Activated T-cell treated with anti-CD3 and anti-CD28 coated beads, Interleukin-2, amount 50 U/mL, for 72 hours (primary cell): ENCODE data around the gene FERMT3. TPM values are rescaled to one million over a fixed set of nuclear protein-coding genes. Genes with fewer than 3 reads are reported as not detected.
"Not testable (repeated sequence)": the region's sequence is repeated elsewhere in the genome, so short reads cannot be mapped to it uniquely, and the experiment has no call there.

ENCODE experiments used
- ATAC-seq, 2 donors: fragments of 150-1000 bp; cut with Tn5 transposase; replicated peaks in 1 of 2; 2 replicates each; pipeline ENCODE4 v1.10.0; 2021; ENCODE audit warnings: moderate library complexity in 2 of 2, mild to moderate bottlenecking in 1 of 2
- DNase-seq, 2 donors: peaks; one replicate each; pipeline ENCODE4 v3.0.0; 2021 to 2022; ENCODE audit warnings: mixed read lengths in 1 of 2
- H3K27ac Mint-ChIP-seq: one replicate; pipeline ENCODE4 v1.8.0; 2022; ENCODE audit warnings: mild to moderate bottlenecking, moderate library complexity, mixed read lengths
- H3K27me3 Mint-ChIP-seq: one replicate; pipeline ENCODE4 v1.8.0; 2022; ENCODE audit warnings: low read depth, mixed read lengths
- H3K36me3 Mint-ChIP-seq, 2 donors: one replicate each; pipeline ENCODE4 v1.8.0; 2022; ENCODE audit warnings: mixed read lengths in 2 of 2, mild to moderate bottlenecking in 1 of 2; ENCODE audit not compliant: insufficient read depth in 2 of 2
- H3K4me1 Mint-ChIP-seq: one replicate; pipeline ENCODE4 v1.8.0; 2022; ENCODE audit warnings: low read depth, mixed read lengths
- H3K4me3 Mint-ChIP-seq, 2 donors: one replicate each; pipeline ENCODE4 v1.8.0; 2022; ENCODE audit warnings: mild to moderate bottlenecking in 2 of 2, mixed read lengths in 2 of 2, moderate library complexity in 2 of 2
- H3K9me3 Mint-ChIP-seq, 2 donors: one replicate each; pipeline ENCODE4 v1.8.0; 2022; ENCODE audit warnings: mixed read lengths in 2 of 2
- total RNA-seq, 2 donors: library from RNA; stranded (reverse); gene quantifications; one replicate each; pipeline ENCODE4 v1.2.3, GENCODE V29; 2022

FERMT3 gene
- 100 to 1,000 TPM; 158 to 164 TPM for total RNA-seq

DNA sequence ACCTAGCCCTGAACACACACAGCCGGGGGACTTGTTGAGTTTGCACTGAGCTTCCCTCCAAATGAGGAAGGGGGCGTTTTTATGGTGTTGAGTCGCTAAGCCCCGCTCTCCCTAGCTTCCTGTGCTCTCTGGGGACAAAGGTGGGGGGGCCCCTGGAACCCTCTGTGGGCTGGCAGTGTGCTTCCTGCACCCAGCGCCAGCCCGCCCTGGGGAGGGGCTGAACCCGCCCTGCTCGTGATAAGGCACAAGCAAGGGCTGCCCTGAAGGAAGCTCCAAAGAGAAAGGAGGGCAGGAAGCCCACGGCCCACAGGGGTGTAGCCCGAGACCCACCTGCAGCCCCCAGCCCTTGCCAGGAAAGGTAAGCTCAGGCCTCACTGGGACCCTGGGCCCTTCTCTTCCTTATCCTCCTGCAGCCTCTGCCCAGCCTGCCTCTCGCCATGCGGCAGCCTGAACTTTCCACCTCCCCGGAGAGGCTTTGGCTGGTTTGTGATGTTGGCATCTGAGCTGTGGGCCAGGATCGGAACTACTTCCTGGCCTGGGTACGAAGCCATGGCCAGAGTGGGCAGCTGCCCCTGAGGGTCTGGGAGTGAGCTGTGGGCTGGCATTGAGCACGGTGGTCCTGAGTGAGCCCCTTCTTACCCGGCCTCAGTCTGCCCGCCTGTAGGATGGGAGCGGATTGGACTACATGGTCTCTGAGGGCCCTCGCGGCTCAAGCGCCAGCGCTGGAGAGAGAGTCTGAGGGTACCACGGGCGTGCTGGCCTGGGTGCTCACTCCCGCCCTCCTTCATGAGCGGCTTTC lies at the start of gene FERMT3:
Gene FERMT3 (plus strand): TSS at position 265 of the 799 bp plus-strand sequence. CDS start 644 bp downstream, outside the sequence.
- Mint-ChIP-seq H3K9me3 (no peaks in the 10 kb centered on the region), H3K36me3 (peaks cover 13 to 32% of the 10 kb centered on the region in 2 donors), H3K27ac (peak within 1 kb of the TSS; percentile 97), H3K27me3 (no peaks in the 10 kb centered on the region), H3K4me1 (peaks cover 56% of the 10 kb centered on the region), H3K4me3 (peak within 1 kb of the TSS; percentile 94 to 97)
- DNase-seq (peak; percentile 73 to 80), ATAC-seq (peak; percentile 36 to 52)

DNA sequence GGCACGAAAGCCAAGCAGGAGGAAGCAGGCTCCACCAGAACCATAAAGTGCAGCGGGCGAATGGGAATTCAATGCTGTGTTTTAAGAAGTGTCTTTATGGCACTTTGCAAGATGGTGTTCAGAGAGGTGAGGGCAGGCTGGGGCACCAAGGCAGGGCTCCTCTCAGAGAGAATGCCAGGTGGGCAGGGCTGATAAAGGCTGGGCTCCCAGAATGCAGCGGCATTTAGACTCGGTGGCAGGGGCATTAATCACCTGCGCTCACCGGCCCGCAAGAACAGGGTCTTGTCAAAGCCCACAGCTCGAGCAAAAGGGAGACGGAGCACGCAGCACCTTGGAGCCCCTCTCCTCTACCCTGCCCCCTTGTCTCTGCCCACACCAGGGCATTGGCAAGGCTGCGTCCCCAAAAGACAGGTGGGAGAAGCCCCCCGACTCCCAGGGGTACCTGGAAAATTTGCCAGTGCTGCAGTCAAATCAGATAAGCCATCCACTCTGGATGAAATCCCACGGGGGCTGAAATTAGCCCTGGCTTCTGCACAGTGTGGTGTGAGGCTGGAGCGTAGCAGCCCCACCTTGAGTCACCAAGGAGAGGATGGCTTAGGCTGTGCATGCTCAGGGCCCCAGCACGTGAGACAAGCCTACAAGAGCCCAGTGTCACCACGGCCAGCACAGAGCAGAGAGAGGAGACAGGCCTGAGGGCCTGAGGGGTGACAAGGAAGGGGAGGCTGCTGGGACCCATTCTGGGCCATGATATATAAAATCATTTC lies 48.7 kb upstream of the FERMT3 start:
- H3K36me3 Mint-ChIP-seq, result no peaks in the 10 kb centered on the region
- no peaks in the 10 kb centered on the region for H3K27me3 Mint-ChIP-seq
- no peak overlapping the region for H3K27ac Mint-ChIP-seq
- H3K4me1 Mint-ChIP-seq, result peaks cover 5% of the 10 kb centered on the region
- ATAC-seq (no peak), DNase-seq (no peak)
- no peak overlapping the region for H3K4me3 Mint-ChIP-seq
- H3K9me3 Mint-ChIP-seq, result no peaks in the 10 kb centered on the region

DNA sequence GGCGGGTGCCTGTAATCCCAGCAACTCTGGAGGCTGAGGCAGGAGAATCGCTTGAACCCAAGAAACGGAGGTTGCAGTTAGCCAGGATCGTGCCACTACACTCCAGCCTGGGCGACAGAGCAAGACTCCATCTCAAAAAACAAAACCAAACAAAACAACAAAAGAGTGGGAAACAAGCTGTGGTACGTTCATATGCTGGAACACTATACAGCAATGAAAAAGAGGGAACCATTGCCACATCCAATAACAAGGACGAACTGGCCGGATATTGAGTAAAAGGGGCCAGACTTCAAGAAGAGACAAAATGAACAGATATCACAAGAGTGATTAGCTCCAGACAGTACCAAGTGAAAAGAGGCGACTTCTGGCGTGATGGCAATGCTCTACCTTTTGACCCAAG lies 45.5 kb upstream of the FERMT3 start:
- DNase-seq (no peak), ATAC-seq (no peak)
- no peaks in the 10 kb centered on the region for H3K27me3 Mint-ChIP-seq
- H3K27ac Mint-ChIP-seq, result no peak overlapping the region
- peaks cover 10% of the 10 kb centered on the region for H3K4me1 Mint-ChIP-seq
- H3K4me3 Mint-ChIP-seq, result no peak overlapping the region
- H3K9me3 Mint-ChIP-seq, result no peaks in the 10 kb centered on the region
- H3K36me3 Mint-ChIP-seq, result no peaks in the 10 kb centered on the region

DNA sequence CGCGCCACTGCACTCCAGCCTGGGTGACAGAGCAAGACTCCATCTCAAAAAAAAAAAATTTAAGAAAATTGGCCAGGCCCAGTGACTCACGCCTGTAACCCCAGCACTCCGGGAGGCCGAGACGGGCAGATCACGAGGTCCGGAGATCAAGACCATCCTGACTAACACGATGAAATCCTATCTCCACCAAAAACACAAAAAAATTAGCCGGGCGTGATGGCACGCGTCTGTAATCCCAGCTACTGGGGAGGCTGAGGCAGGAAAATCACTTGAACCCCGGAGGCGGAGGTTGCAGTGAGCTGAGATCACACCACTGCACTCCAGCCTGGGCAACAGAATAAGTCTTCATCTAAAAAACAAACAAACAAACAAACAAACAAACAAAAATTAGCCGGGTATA lies 43.8 kb upstream of the FERMT3 start:
- not testable (repeated sequence) for H3K27ac Mint-ChIP-seq, H3K9me3 Mint-ChIP-seq, H3K36me3 Mint-ChIP-seq, H3K27me3 Mint-ChIP-seq, H3K4me3 Mint-ChIP-seq, ATAC-seq, DNase-seq
- H3K4me1 Mint-ChIP-seq, result peaks cover 16% of the 10 kb centered on the region

DNA sequence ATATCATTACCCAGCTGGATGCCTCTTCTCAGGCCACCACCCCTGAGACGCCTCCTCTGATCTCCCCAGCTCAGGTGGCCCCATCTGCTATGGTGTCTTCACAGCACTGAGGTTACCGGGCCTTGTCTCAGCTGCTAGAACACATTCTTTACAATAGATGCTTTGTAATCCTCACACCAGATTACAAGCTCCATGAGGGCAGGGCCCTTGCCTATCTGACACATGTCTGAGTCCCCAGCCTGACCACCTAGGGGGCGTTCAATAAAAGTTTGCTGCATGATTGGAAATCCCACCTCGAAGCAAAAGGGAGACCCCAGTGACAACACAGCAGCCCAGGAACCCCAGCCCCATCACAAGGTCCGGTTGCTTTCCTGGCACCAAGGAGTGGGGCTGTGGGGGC lies 42.6 kb upstream of the FERMT3 start:
- Mint-ChIP-seq H3K36me3 (peaks cover 0 to 2% of the 10 kb centered on the region in 2 donors), H3K27me3 (no peaks in the 10 kb centered on the region), H3K4me1 (peaks cover 16% of the 10 kb centered on the region), H3K27ac (no peak overlapping the region), H3K9me3 (no peaks in the 10 kb centered on the region), H3K4me3 (no peak overlapping the region)
- ATAC-seq, result no peak
- no peak for DNase-seq

DNA sequence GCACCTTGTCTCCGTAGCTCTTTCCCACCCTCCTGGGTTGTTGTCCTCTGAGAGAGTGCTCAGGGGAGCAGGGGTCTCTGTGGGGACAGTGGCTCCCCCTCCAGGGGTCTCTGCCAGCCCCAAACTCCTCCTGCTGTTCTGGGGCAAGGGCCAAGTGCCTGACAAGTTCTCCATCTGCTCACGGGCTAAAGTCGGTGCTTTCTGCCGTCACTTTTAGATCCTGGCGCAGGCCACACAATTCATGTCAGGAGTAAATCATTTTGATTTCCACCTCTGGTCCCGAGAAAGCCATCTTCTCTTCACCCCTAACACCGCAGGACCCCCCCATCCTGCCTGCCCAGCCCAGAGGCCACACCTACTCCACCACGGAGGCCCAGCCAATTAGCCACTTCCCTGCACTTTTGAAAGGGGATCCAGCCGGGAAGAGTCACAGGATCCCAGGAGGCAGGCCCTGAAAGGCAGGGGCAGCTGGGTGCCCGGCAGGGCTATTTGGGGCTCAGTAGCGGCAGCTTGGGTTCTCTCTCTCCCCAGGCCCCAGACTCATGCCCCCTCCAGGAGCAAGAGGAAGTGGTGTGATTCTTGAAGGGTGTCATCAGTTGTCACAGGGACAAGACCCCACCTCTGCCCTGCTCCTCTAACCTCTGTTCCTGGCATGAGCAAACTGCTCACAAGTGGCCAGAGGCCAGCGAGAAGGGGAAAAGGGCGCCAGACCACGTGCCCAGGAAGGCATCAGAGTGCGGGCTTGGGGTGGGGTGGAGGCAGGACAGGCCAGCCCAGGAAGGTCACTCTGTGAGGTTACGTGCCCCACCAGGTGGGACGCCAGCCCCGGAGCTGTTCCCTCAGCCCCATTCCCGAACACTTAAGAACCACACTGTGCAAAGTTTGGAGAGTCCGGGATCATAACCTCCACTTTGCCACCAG lies 41.9 kb upstream of the FERMT3 start:
- H3K4me1 Mint-ChIP-seq, result peaks cover 16% of the 10 kb centered on the region
- ATAC-seq, result no peak
- no peak overlapping the region for H3K27ac Mint-ChIP-seq

DNA sequence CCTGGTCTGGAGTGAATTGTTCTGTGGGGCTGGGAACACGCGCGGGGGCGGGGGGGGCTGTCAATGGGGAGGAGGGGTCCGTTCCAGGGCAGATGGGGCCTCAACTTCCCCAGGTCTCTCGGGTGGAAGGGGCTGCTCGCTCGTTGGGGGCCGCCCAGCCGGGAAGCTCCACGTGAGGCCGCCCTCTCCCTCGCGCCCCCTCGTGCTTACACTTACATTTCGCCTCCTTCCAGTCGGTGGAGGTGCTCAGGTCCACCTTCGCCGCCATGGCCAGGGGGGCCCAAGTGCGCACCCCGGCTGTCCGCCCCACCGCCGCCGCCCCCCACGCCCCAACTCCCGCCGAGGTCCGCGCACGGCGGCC lies 41.1 kb upstream of the FERMT3 start:
- DNase-seq (peak in 1 of 2 donors; percentile 38), ATAC-seq (peak; percentile 19 to 21)
- no peaks in the 10 kb centered on the region for H3K9me3 Mint-ChIP-seq
- peaks cover 0 to 2% of the 10 kb centered on the region in 2 donors for H3K36me3 Mint-ChIP-seq
- H3K4me1 Mint-ChIP-seq, result peaks cover 16% of the 10 kb centered on the region
- H3K27me3 Mint-ChIP-seq, result no peaks in the 10 kb centered on the region
- H3K27ac Mint-ChIP-seq, result no peak overlapping the region
- H3K4me3 Mint-ChIP-seq, result peak overlapping the region; percentile 91 to 95

More for the DNA sequence above, 41.9 kb upstream of the FERMT3 start:
- DNase-seq, result no peak
- H3K4me3 Mint-ChIP-seq, result peak overlapping the region; percentile 91 to 95
- H3K9me3 Mint-ChIP-seq, result no peaks in the 10 kb centered on the region
- peaks cover 0 to 2% of the 10 kb centered on the region in 2 donors for H3K36me3 Mint-ChIP-seq
- no peaks in the 10 kb centered on the region for H3K27me3 Mint-ChIP-seq

DNA sequence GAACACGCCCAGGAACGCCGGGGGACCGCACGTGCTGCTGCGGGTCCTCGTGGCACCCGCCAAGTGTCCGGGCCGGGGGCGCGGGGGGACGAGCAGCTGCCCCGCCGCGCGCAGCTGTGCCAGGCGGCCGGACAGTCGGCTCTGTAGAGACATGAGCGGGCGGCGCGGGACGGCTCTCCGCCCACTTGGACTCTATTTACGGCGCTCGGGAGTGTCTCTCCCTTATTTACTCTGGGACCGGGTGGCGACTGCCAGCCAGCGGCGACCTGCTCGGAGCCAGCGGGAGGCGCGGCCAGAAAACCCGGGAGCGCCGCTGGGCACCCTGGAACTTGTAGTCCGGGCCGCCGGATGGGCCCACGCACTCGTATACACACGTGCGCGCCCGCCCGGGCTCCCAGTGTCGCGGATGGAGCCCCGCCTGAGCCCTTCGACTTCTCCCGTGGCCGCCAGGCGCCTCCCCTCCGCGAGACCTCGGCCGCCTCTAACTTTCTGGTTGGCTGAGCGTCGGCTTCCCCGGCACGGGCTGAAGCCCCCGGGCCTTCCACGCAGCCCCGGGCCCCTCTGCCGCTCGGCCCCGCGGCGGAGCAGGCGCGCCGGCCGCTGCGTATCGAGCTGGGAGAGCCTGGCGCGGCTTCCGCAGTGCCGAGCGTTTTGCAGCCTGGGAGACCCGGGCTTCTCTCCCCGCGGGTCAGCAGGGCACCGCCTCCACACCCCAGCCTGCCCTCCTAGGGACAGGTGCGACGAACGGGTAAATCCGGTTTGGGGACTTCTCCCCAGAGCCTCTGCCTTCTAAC lies 40.5 kb upstream of the FERMT3 start, which contains the start of gene MACROD1:
Gene MACROD1 (minus strand): TSS at position 272 of the 794 bp plus-strand sequence. CDS start 119 bp downstream, at position 153.
- H3K9me3 Mint-ChIP-seq, result no peaks in the 10 kb centered on the region
- H3K27me3 Mint-ChIP-seq, result no peaks in the 10 kb centered on the region
- peak; percentile 97 for ATAC-seq
- H3K27ac Mint-ChIP-seq, result peak within 1 kb of the TSS; percentile 81
- DNase-seq, result peak; percentile 85 to 86
- peak within 1 kb of the TSS; percentile 91 to 95 for H3K4me3 Mint-ChIP-seq
- peaks cover 16% of the 10 kb centered on the region for H3K4me1 Mint-ChIP-seq
- peaks cover 0 to 2% of the 10 kb centered on the region in 2 donors for H3K36me3 Mint-ChIP-seq

DNA sequence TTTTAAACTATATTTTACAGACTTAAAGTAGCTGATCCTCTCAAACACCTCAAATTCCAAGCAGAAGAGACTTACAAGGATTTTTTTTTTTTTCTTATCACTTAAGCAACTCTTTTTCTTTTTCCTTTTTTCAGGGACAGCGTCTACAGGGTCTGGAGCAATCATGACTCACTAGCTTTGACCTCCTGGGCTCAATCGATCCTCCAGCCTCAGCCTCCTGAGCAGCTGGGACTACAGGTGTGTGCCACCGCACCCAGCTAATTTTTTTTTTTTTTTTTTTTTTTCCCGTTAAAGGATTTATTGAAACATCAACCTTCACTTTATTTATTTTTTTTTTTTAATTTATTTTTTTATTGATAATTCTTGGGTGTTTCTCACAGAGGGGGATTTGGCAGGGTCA lies 36.1 kb upstream of the FERMT3 start:
- H3K9me3 Mint-ChIP-seq, result peaks cover 4% of the 10 kb centered on the region in 2 donors

DNA sequence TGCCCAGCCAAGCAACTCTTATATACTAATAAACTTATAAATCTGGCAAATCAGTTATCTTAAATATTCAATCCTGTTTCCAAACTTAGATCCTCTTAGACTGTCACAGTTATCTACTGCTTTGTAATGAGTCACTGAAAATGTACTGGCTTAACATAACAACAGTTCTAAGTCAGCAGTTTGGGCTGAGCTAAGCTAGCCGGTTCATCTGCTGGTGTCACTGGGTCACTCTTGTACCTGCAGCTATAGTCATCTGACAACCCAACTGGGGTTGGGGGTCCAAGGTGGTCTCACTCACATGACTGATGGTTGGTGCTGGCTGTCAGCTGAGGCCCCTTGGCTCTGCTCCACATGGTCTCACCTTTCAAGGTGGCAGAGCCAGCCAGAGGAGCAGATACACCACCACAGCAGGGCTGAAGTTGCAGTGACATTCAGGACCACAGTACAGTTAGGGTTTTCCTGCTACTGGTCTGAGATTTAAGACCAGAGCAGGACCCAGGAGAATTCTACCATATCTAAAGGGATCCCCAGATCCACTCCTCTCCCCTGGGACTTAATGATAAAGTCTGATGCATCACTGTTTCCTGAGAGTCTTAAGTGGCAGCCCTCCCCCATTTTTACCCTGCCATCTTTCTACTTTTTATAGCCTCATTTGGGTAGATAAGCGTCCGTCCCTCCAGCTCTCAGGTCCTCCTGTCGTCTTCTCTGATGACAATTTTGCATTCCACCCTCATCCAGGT lies 32.7 kb upstream of the FERMT3 start:
- ATAC-seq, result no peak
- no peaks in the 10 kb centered on the region for H3K27me3 Mint-ChIP-seq
- H3K36me3 Mint-ChIP-seq, result peaks cover 4 to 5% of the 10 kb centered on the region in 2 donors
- H3K27ac Mint-ChIP-seq, result no peak overlapping the region
- no peak for DNase-seq
- H3K4me1 Mint-ChIP-seq, result peaks cover 17% of the 10 kb centered on the region
- peaks cover 4% of the 10 kb centered on the region in 2 donors for H3K9me3 Mint-ChIP-seq
- no peak overlapping the region for H3K4me3 Mint-ChIP-seq

More for the DNA sequence above, 36.1 kb upstream of the FERMT3 start:
- Mint-ChIP-seq H3K27ac (no peak overlapping the region), H3K4me1 (peaks cover 6% of the 10 kb centered on the region), H3K27me3 (no peaks in the 10 kb centered on the region), H3K4me3 (no peak overlapping the region), H3K36me3 (peaks cover 4 to 6% of the 10 kb centered on the region in 2 donors)
- ATAC-seq (no peak), DNase-seq (no peak)

DNA sequence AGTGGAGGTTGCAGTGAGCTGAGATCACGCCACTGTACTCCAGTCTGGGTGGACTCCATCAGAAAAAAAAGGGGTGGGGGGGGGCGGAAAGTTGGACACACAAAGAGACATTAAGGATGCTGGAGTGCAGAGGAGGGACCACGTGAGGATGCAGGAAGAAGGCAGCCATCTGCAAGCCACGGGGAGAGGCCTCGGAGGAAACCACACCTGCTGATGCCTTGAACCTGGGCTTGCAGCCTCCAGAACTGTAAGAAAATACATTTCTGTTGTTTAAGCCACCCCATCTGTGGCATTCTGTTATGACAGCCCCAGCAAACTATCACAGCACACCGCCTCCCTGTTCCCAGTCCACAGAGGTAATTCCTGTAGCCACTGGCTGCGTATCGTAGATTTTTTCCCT lies 29.8 kb upstream of the FERMT3 start:
- no peak for ATAC-seq

More for the DNA sequence above, 29.8 kb upstream of the FERMT3 start:
- DNase-seq, result no peak
- no peaks in the 10 kb centered on the region for H3K27me3 Mint-ChIP-seq
- H3K36me3 Mint-ChIP-seq, result peaks cover 4 to 5% of the 10 kb centered on the region in 2 donors
- no peak overlapping the region for H3K27ac Mint-ChIP-seq
- no peak overlapping the region for H3K4me3 Mint-ChIP-seq
- peaks cover 4% of the 10 kb centered on the region in 2 donors for H3K9me3 Mint-ChIP-seq
- H3K4me1 Mint-ChIP-seq, result peaks cover 30% of the 10 kb centered on the region
